Rectal smooth muscle tissue (tissue), 1 donor: ENCODE measurements around the gene SCARB2.

Experiments used
- H3K27ac ChIP-seq: one replicate; pipeline ENCODE4 v1.7.0; 2013; ENCODE audit warnings: low read depth, low read length, inconsistent platforms
- H3K27me3 ChIP-seq: one replicate; pipeline ENCODE4 v1.7.0; 2013; ENCODE audit warnings: low read length; ENCODE audit not compliant: control insufficient read depth, insufficient read depth
- H3K36me3 ChIP-seq: one replicate; pipeline ENCODE4 v1.7.0; 2013; ENCODE audit warnings: low read length; ENCODE audit not compliant: control insufficient read depth, insufficient read depth
- H3K4me1 ChIP-seq: one replicate; pipeline ENCODE4 v1.7.0; 2013; ENCODE audit warnings: low read length; ENCODE audit not compliant: control insufficient read depth, insufficient read depth
- H3K4me3 ChIP-seq: one replicate; pipeline ENCODE4 v1.7.0; 2013; ENCODE audit warnings: low read length
- H3K9ac ChIP-seq: one replicate; pipeline ENCODE4 v1.7.0; 2013; ENCODE audit warnings: low read length

SCARB2 gene

DNA sequence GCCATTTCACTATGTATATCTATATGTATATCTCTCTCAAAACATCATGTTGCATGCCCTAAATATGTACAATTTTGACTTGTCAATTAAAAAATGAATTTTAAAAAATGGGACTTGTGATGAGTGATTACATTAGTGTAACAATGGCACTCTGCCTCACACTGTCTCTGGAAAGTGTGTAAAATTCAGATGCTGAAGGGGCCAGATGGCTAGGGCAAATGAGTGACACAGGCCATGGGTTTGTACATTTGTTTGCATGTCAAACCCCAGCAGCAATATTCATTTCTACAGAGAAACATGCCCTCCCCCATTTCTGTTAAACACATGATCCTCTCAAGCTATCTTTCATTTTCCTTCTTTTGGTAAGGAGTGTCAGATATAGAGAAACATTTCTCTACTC is 8.1 kb downstream of the SCARB2 start:
- Histone ChIP-seq H3K36me3 (no peaks in the 10 kb centered on the region), H3K27me3 (no peaks in the 10 kb centered on the region), H3K27ac (peak overlapping the region; percentile 35), H3K9ac (no peak overlapping the region), H3K4me1 (peaks cover 48% of the 10 kb centered on the region), H3K4me3 (no peak overlapping the region)

DNA sequence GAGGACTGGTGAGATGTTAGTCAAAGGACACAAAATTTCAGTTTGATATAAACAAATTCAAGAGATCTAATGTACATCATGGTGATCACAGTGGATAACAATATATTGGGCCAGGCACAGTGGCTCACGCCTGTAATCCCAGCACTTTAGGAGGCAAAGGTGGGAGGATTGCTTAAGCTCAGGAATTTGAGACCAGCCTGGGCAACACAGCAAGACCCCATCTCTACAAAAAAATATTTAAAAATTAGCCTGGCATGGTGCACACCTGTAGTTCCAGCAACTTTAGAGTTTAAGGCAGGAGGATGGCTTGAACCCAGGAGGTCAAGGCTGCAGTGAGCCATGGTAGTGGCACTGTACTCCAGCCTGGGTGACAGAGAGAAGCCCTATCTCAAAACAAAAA is 8.7 kb downstream of the SCARB2 start:
- Histone ChIP-seq H3K4me1 (peaks cover 48% of the 10 kb centered on the region), H3K27me3 (no peaks in the 10 kb centered on the region), H3K9ac (no peak overlapping the region), H3K27ac (no peak overlapping the region), H3K4me3 (no peak overlapping the region), H3K36me3 (no peaks in the 10 kb centered on the region)

DNA sequence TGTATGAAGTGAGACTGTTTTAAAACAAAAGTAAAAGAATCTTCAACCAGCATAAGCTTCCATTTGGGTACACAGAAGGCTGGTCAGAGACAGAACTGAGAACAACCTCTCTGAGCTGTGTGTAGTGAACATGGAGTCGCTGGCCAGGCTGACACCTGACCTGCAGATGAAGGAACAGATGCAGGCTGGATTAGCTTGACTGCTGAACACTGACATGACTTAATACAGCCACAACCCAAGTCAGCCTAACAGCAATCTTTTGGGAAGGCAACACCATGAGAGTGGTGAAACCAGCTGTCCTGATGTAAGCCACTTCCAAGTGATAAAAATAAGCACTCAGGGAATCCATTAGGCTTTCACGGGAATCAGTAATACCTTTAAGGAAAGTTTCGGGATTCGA is 10.1 kb downstream of the SCARB2 start:
- H3K36me3 ChIP-seq: no peaks in the 10 kb centered on the region
- no peak overlapping the region for H3K4me3 ChIP-seq
- peaks cover 51% of the 10 kb centered on the region for H3K4me1 ChIP-seq
- H3K9ac ChIP-seq: no peak overlapping the region
- peak overlapping the region; percentile 0 for H3K27ac ChIP-seq
- no peaks in the 10 kb centered on the region for H3K27me3 ChIP-seq

DNA sequence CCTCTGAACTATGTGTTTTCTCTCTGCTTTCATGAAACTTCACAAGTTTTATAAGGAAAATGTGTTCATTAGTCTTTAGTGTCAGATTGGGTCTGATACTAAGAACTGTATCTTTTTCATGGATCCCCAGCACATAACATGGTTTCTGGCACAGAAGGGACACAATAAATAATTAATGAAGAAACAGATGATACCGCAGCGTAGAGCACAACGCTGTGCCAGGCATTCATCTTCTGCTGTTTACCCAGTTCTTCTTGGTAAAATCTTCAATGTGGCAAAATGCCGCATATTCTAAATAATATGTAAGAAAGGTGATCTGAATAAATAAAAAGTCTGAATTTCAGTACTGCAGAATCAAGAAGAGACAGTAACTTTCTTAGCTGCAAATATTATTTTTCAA is 12.3 kb downstream of the SCARB2 start:
- peak overlapping the region; percentile 84 for H3K27ac ChIP-seq
- H3K4me1 ChIP-seq: peaks cover 55% of the 10 kb centered on the region
- H3K27me3 ChIP-seq: no peaks in the 10 kb centered on the region
- H3K4me3 ChIP-seq: no peak overlapping the region
- H3K9ac ChIP-seq: no peak overlapping the region
- H3K36me3 ChIP-seq: no peaks in the 10 kb centered on the region

DNA sequence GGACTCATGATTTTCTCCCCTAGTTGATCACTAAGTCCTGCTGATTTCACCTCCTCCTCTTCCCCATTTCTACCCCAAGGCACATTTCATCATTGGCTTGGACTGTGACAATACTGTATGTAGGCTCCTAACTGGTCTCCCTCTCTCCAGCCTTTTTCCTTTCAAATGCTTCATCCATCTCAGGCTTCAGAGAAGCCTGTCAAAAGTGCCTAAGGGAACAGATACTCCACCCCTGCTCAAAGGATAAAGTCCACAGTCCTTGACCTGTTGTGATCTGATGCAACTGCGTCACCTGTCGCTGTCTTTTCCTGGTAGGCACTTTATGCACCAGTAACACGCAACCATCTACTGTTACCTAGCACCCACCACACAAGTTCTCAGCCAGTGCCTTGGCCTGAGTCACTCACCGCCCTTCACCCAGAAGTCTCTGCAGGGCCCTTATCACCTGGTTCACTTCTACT is 12.8 kb downstream of the SCARB2 start:
- Histone ChIP-seq H3K9ac (no peak overlapping the region), H3K36me3 (no peaks in the 10 kb centered on the region), H3K4me1 (peaks cover 55% of the 10 kb centered on the region), H3K4me3 (no peak overlapping the region), H3K27me3 (no peaks in the 10 kb centered on the region), H3K27ac (peak overlapping the region; percentile 84)

DNA sequence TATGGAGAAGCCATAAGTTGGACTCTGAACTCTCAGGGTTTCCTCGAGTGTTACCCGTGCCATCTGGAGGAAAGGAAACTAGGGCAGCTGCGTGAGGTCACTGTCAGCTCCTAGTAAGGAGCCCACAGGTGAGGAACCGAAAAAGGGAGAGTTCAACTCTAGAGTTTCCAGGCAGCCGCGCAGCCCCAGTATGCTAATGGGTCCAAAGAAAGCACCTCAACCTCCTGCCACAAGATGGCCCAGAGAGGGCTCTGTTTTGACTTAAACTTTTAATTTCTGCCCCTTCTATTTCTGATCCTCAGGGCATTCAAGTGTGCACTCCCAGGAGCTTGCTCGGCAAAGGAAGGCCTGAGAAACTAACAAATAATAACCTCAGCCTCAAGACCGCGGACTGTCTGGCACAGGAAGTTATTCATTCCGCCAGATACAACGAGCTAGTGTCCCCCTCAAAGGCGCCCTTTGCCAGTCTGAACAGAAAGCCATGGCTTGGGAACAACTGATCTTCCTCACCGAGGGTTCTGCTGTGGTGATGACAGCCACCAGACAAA is 13.9 kb downstream of the SCARB2 start:
- Histone ChIP-seq H3K27me3 (no peaks in the 10 kb centered on the region), H3K9ac (no peak overlapping the region), H3K27ac (peak overlapping the region; percentile 84), H3K4me1 (peaks cover 55% of the 10 kb centered on the region), H3K4me3 (peak overlapping the region; percentile 25), H3K36me3 (no peaks in the 10 kb centered on the region)

DNA sequence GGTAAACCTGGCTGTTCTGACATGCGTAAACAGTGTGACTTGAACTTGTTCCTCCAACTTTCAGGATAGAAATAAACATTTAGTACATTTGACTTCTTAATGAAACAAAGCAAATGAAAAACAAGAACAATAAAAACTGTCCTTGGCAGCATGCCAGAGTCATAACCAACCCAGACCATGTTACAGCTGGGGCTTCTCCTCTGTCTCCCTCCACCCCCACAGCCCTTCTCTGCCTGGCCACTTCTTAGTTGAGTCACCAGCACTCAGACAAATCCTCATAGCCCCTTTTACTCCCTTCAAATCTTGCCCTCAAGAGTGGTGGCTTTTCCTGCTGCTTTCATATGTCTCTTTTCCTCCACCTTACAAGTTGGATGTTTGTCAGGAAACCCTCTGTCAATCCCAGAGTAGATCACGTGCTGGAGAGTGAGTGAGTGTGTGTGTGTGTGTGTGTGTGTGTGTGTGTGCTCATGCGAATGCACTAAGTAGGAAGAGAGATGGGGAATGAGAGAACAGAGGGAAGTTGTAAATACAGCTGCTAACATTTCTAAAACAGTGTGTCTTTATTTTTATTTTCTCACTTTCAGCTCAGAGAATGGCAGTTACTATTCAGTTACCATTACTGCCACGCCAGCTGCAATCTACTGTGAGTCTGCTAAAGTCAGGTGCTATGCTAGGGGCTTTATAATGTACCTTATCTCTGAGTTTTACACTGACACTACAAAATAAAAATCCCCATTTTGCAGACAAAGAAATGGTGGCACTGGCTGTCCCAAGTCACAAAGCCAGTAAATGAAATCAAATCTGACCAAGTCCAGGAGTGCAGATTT is 15.0 kb downstream of the SCARB2 start:
- peak overlapping the region; percentile 84 for H3K27ac ChIP-seq
- no peak overlapping the region for H3K9ac ChIP-seq
- peaks cover 49% of the 10 kb centered on the region for H3K4me1 ChIP-seq
- H3K27me3 ChIP-seq: no peaks in the 10 kb centered on the region
- peak overlapping the region; percentile 19 for H3K4me3 ChIP-seq
- peaks cover 4% of the 10 kb centered on the region for H3K36me3 ChIP-seq

DNA sequence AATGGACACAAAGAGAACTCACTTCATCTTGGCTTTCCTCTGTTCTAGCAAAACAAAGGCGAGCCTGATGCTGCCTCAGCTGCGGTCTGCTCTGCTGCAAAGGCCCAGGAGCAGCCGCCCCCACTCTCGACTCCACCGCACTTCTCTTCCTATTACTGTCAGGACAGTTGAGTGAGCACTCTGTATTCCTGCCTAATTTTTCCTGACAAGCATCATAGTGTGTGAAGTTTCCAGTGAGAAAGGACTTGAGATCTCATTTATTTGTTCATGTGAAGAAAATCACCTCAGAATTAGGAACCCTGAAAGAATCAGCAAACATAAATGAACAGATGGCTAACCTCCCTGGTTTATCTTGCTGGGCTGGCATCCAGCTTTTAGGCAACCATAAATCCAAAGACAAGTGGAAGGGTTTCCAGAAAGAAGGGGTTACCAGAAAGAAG is 15.6 kb downstream of the SCARB2 start:
- peak overlapping the region; percentile 84 for H3K27ac ChIP-seq
- H3K36me3 ChIP-seq: peaks cover 9% of the 10 kb centered on the region
- peak overlapping the region; percentile 19 for H3K4me3 ChIP-seq
- peaks cover 46% of the 10 kb centered on the region for H3K4me1 ChIP-seq
- H3K27me3 ChIP-seq: no peaks in the 10 kb centered on the region
- no peak overlapping the region for H3K9ac ChIP-seq

DNA sequence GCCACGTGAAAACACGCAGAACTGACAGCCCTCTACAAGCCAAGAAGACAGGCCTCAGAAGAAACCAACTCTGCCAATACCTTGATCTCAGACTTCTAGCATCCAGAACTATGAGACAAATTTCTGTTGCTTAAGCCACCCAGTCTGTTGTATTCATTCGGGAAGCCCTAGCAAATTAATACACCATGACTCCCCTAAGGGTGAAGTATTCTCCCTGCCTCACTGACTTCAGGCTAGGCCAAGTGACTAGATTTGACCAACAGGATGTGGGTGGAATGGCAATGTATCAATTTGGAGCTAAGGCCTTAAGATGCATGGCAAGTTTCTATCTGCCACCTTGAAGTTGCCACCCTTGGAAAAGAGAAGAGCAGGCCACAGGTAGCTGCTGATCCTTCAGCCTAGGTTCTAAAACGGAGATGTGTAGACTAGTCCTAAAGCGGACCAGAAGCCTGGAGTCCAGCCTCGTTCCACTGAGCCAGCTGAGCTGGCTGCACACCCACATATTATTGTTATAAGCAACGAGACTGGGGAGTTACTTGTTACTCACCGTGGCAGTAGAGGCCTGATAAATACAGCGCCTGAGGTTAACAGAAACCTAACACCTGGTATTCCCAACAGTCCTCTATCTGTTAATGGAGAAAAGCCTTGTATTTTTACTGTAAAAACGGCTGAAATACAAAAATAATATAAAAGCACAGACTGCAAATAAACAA is 16.4 kb downstream of the SCARB2 start:
- Histone ChIP-seq H3K4me1 (peaks cover 46% of the 10 kb centered on the region), H3K9ac (peak overlapping the region; percentile 11), H3K27me3 (no peaks in the 10 kb centered on the region), H3K27ac (peak overlapping the region; percentile 84), H3K36me3 (peaks cover 14% of the 10 kb centered on the region), H3K4me3 (peak overlapping the region; percentile 10)

DNA sequence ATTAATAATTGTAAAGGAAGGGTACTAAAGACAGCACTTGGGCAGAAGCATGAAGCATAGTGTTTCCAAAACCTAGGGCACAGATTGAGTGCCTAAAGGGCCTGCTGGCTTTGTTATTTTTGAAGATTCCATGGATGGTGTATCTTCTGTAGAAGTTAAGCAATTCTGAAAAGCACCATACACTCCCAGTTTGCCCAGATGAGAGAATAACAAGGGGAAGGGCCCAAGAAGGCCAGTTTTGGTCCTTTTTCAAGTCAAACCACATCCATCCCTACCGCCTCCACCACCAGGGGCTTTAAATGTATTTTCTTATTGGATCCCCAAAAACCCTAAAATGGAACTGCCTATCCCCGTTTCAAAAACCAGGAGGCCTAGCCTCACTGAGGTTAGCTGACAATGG is 17.2 kb downstream of the SCARB2 start:
- Histone ChIP-seq H3K4me1 (peaks cover 46% of the 10 kb centered on the region), H3K36me3 (peaks cover 16% of the 10 kb centered on the region), H3K9ac (no peak overlapping the region), H3K27ac (peak overlapping the region; percentile 84), H3K27me3 (no peaks in the 10 kb centered on the region), H3K4me3 (no peak overlapping the region)

DNA sequence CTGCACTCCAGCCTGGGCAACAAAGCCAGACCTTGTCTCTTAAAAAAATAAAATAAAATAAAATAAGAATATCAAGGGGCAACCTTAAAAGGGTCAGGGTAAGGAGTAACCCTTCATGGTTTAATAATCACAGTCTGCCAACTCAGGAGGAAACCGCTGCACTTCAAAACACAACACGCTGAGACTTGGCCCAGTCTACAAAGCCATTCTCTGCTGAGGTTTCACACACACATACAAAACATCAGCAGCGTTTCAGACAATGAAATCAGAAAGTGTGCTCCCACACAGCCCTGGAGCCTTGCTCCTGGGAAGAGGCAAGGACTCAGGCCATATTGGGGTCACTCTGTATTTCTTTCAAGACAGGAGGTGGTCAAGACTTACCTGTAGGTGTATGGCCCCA is 18.3 kb downstream of the SCARB2 start:
- Histone ChIP-seq H3K9ac (no peak overlapping the region), H3K27me3 (no peaks in the 10 kb centered on the region), H3K27ac (no peak overlapping the region), H3K36me3 (peaks cover 16% of the 10 kb centered on the region), H3K4me3 (no peak overlapping the region), H3K4me1 (peaks cover 39% of the 10 kb centered on the region)

DNA sequence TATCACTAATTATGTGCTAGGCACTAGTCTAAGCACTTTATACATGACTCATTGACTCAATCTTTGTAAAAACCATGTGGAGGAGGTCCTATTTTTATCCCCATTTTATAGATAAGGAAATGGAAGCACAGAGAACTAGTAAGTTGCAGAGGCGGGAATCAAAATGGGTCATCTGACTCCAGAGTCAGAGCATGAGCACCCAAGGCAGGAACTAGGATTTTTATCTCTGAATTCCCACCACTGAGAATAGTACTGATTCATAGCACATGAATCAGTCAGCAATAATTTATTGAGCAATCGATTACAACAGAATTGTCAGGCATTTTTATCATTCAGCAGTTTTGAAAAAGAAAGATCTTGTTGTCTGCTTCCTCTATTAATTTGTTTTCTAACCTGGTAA is 19.3 kb downstream of the SCARB2 start:
- H3K27me3 ChIP-seq: no peaks in the 10 kb centered on the region
- H3K4me3 ChIP-seq: no peak overlapping the region
- no peak overlapping the region for H3K27ac ChIP-seq
- peaks cover 18% of the 10 kb centered on the region for H3K36me3 ChIP-seq
- no peak overlapping the region for H3K9ac ChIP-seq
- peaks cover 30% of the 10 kb centered on the region for H3K4me1 ChIP-seq
